Activated CD4-positive, alpha-beta T cell treated with anti-CD3 and anti-CD28 coated beads, Interleukin-2, amount 50 U/mL, for 16 hours (primary cell): ENCODE results near the gene SRL.

Source experiments
- DNase-seq: peaks from one replicate; pipeline ENCODE4 v3.0.0-alpha.2; 2020

Gene SRL

DNA sequence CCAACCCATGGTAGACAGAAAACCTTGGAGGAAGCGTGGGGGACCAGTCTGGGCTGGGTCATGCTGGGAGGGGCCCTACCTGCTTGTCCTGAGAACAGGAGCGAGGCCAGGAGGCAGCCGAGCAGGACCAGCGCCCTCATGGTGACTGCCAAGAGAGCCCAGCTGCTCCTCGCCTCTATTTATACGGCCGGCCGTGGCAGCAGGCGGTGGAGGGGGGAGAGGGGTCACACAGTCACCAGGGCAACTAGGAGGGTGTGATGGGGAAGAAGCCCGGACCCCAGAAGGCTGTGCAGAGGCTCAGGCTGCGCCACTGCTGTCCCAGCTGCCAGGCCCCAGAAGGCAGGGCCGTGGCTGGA is at the start of gene SRL:
Gene SRL, minus strand, starts transcription at position 153 of the 356 bp plus-strand sequence. Its CDS starts 13 bp downstream, at position 140.
- DNase-seq: no peak

DNA sequence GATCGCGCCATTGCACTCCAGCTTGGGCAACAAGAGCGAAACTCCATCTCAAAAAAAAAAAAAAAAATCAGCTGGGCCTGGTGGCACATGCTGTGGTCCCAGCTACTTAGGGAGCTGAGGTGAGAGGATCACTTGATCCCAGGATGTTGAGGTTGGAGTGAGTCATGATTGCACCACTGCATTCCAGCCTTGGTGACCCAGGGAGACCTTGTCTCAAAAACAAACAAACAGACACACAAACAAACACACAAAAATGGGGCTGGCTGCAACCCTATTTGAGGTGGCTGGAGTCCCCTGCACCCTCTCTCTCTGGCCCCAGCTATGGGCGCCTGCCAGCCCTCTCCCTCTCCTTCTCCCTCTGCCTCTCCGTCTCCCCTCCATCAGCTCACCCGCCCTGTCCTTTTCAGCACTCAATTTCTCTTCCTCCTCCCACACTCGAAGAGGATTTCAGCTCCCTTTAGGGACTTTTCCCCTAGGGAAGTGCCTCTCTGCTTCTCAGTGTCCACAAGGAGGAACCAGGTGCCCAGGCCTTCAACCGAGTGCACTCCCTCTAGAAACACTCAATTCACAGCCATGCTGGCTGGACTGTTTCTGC is 48.5 kb upstream of the SRL start:
- no peak for DNase-seq

DNA sequence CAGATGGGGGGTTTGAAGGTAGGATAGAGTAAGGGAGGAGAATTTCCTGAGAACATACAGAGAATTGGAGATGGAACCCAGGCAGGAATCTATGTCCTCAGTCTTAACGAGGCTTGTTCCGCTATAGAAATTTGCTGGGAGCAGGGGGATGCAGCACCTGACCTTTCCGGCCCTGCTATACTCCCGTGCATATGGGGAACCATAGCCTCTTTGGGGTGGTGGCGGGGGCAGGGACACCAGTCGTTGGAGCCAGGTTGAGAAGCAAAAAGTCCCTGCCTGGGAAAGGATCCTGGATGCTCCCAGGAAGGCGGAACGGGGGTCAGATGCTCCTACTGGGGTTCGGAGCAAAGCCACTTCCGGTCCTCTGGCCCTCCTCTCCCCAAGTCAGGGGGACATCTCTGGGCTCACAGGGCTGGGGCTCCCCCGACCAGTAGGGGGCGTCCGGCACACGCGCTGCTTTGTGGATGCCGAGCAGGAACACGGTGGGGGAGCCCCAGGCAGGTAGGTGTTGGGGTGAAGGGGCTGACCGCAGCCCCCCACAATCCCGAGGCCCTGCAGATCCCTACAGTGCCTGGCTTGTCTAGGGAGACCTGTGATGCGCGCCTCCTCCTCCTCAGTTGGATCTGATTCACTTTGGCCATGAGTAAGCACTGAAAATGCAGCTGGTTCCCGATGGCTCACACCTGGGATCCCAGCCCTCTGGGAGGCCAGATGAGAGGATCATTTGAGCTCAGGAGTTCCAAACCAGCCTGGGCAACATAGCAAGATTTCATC is 46.5 kb upstream of the SRL start:
- peak; percentile 80 for DNase-seq

DNA sequence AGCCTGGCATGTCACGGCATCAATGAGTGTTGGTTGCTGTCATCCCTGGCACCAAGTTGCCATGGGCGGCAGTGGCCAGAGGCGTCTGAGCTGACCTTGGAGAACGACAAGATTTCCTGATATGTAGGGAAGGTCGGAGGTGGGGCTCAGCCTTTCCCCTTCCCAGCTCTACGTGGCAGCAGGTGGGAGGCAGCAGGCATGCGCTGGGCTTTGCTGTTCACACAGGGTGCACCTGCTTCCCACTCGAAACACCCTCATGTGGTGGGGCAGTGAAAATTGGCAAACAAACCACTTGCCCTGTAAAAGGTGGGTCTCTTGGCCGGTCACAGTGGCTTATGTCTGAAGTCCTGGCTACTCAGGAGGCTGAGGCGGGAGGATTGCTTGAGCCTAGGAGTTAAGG is 43.3 kb upstream of the SRL start:
- no peak for DNase-seq

DNA sequence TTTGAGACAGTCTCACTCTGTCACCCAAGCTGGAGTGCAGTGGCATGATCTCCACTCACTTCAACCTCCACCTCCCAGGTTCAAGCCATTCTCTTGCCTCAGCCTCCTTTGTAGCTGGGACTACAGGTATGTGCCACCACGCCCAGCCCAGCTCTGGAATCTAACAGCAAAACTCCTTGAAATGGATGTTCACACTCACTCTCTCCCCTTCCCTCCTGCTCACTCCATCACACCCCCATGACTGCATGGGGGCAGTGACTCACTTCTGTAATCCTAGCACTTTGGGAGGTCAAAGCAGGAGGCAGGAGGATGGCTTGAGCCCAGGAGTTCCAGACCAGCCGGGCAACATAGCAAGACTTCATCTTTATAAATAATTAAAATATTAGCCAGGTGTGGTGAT is 42.1 kb upstream of the SRL start:
- DNase-seq: no peak

DNA sequence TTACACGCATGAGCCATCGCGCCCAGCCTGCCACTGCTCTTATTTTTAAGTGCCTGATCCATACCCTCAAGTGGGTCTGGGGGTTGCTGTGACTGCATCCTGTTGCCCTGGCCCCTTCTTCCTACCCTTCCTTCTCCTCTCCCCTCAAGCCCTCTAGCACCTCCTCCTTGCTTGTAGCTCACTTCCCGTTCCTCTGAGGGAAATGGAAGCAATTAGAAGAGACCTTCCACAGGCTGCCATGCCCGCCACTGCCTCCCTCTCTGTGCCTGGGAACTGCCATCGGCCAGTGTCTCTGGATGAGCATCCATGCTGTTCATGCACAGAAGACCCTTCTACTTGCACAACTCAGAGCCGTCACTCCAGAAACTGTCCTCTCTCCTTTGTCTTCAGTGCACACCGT is 41.6 kb upstream of the SRL start:
- DNase-seq: no peak

DNA sequence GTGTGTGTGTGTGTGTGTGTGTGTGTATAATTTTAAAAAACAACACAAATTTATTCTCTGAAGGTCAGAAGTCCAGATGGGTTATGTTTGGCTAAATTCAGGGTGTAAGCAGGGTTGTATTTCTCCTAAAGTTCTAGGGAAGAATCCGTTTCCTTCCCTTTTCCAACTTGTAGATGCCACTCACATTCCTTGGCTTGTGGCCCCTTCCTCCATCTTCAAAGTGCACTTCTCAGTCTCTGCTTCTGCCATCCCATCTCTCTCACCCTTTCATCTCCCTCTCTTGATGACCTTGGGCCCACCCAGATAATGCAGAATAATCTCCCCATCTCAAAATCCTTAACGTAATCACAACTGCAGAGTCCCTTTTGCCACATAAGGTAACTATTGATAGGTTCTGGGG is 38.7 kb upstream of the SRL start:
- DNase-seq: no peak

DNA sequence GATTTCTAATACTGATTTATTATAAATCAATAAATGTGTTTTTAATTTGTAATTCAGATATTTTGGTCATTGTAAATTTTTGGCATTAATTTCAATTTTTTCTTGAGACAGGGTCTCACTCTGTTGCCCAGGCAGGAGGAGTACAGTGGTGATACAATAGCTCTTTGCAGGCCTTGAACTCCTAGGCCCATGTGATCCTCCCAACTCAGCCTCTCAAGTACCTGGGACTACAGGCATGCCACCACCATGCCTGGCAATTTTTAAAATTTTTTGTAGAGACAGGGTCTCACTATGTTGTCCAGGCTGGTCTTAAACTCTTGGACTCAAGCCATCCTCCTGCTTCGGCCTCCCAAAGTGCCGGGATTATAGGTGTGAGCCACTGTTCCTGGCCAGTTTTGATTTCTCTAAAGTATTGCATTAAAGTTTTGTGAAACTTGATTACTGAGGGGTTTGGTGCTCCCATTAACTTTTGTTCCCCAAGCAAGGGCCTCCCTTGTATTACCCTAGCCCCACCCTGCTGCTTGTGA is 36.2 kb upstream of the SRL start:
- no peak for DNase-seq

DNA sequence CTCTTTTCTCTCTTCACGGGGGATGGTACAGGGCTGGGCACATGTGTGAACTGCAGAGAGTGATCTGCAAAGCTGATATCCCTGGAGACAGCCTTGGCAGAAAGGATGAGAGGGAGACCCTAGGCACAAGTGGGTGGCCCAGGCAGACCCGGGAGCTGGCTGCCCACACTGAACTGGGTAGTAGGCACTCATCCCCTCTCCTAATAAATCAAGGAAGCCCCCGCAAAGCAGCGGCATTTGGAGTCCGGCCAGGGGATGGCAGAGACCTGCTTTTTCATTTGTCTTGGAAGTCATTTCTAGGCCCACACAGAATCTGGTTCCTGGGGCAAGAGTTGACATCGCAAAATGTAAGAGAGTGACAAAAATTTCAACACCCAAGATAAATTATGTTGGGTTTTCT is 34.0 kb upstream of the SRL start:
- DNase-seq: no peak

DNA sequence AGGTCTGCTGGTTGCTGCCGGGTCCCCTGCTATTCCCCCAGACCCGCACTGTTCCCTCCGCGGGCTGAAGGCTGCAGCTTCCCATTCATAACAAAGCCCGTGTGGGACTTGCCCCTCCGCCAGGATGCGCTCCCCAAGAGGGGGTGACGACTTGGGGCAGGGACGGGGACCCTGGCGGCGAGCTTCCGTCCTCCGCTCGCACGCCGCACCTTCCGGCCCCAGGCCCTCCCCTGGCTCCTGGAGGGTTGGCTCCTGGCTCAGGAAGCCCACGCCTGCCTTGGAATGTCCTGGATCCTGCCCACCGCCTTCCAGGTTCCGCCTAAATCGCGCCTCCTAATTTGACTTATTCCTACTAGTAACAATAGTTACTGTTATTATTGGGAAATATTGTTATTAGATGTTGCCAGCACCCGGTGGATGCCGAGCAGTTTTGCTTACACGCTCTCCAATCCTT is 32.0 kb upstream of the SRL start:
- peak; percentile 61 for DNase-seq

DNA sequence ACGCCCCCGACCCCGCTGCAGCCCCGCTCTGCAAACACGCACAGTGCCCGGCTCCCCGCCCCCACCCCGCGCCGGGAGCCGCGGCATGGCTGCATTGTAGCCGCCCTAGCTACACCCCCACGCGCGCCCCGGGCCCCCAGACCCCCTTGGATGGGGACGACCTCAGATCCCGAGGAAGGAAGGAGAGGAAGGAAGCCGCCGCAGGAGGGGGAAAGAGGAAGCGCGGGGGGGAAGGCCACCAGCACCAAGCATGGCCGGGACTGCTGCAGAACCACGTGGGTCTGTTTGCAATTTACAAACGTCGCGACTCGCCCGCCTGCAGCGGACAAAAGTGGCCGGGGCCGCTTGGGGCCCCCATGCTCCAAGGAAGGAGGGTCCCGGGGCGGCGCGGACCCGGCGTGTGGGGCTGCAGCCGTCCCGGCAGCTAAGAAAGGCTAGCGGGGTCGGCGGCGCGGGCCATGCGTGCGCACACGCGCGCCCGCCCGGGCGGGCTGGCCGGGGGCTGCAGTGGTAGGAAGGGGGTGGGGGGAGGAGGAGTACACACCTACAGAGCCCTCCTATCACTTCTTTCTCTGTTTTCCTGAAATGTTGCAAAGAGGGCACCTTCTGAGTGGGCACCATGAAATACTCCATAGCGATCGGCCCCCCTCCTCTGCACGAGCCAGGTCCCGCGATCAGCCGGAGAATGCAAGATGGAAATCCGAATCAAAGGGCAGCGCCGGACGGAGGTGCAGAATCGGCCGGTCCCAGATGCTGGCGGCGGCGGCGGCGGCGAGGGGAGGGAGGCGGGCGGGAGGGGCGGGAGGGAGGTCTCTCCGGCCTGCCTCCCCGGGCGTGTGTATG is 30.5 kb upstream of the SRL start:
- DNase-seq: peak; percentile 50

DNA sequence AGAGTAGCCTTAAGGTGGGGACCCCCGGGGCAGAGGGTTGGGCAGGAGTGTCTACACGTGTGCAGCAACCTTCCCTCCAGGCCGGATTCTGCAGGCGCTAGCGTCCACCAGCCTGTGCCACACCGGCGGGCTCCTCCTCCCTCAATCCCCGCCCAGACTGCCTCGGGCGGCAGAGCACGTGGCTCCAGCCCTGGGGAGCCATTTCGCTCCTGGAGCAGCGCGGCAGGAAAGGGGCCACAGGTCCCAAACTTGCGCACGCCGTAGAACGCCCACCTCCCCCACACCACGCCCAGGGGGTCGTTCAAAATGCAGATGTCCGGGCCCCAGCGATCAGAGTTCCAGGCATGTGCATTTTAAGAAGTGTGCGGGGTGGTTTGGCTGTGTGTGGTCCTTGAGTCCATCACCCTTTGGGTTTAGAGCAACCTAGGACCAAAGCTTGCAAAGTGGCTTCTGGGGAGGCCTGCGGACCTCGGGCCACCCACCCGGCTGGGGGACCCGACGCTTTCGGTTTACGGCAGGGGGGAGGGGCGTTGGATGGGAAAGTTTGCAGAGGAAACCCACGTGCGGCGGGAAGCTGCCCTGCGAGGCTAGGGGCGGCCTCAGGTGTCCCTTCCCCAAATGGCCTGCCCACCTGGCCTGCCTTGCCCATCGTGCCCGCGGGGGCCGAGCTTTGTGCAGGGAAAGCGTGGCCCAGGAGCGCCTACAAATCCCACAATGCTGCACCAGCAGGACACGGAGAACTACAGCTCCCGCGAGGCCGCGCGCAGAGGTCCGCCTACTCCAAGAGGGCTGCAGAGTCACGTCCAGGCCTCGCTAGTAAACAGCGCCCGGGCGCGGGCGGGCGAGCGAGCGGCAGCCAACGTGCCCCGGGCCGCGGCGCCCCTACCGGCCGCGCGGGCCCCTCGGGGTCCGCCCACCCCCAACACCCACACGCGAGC is 29.6 kb upstream of the SRL start:
- DNase-seq: peak; percentile 94

DNA sequence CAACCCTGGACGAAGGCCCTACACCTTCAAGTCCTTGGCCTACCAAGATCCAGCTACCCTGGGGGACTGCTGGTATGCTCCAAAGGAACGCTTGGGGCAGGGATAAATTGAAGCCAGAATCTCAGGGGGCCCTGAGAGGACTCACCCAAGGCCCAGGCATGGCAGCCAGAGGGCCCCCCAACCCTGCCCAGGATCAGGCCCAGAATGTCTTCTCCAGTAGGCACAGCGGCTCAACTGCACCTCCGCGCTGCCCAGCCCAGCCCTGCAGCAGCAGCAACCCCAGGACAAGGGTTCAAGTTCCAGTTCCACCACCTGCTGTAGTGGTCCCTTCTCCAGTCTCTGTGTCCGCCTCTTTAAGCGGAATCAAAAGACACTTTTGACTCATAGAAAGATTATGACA is 28.7 kb upstream of the SRL start:
- peak; percentile 4 for DNase-seq

DNA sequence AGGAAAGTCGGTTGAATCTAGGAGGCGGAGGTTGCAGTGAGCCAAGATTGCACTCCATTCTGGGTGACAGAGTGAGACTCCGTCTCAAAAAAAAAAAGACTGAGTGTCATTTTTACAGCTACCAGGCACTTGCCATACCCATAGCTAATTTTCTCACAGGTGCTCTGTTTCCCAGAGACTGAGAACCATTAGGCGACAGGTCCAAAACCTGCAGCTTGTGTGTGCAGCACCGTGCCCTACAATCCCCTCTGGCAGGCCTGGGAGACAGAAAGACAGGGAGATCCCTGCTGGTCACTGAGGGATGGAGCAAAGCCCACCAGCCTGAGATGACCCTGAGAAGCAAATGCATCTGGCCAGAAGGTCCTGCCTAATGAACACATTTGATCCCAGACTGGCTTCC is 28.2 kb upstream of the SRL start:
- DNase-seq: no peak

DNA sequence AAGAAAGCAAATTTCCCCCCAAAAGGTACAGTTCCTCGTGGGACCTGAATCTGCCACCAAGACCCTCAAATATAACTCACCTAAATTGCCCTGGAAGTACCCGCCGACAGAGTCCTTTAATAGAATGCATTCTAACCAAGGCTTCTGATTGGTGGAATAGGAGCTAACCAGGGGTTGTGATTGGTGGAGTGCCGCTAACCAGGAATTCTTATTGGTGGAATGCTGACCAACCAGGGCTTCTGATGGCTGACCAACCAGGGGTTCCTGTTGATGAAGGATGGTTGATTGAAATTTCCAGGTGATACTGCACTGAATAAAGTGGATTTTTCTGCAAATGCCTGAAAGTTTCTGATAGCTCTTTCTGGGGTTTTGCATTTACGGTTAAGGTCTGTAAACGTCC is 24.5 kb upstream of the SRL start:
- peak; percentile 14 for DNase-seq

DNA sequence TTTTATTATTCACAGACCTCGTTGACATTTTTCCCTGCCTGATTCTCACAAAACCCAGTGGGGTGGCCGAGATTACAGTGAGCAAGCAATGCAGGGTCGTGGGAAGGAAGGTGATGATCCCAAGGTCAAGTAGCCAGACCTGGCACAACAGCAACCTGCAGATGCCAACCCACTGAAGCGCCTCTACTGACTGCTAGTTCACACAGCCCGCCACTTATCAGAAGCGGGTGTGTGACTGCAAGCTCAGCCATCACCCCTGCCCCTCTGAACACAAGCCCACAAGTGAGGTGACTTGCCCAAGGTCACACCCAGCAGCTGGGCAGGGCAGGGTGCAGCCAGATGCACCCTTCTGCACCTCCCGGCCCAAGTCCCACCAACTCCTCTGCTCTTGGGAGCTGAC is 23.8 kb upstream of the SRL start:
- DNase-seq: no peak

DNA sequence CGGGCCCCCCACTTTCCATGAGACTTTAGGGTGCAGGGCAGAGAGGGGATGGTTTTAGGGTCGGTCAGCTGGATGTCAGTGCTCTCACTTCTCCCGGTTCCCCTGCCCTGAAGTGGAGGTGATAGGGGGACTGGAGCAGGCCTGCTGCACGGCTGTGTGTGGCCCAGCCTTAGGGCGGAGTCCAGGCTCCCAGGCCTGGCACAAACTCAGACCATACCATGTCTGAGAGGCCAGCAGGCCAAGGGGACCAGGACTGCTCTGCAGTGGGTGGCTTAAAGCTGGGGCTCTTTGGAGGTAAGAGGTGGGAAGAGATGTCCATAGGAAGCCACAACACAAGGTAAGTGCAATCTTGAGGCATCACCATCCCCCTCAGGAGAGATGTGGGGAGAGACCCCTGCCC is 22.7 kb upstream of the SRL start:
- no peak for DNase-seq

DNA sequence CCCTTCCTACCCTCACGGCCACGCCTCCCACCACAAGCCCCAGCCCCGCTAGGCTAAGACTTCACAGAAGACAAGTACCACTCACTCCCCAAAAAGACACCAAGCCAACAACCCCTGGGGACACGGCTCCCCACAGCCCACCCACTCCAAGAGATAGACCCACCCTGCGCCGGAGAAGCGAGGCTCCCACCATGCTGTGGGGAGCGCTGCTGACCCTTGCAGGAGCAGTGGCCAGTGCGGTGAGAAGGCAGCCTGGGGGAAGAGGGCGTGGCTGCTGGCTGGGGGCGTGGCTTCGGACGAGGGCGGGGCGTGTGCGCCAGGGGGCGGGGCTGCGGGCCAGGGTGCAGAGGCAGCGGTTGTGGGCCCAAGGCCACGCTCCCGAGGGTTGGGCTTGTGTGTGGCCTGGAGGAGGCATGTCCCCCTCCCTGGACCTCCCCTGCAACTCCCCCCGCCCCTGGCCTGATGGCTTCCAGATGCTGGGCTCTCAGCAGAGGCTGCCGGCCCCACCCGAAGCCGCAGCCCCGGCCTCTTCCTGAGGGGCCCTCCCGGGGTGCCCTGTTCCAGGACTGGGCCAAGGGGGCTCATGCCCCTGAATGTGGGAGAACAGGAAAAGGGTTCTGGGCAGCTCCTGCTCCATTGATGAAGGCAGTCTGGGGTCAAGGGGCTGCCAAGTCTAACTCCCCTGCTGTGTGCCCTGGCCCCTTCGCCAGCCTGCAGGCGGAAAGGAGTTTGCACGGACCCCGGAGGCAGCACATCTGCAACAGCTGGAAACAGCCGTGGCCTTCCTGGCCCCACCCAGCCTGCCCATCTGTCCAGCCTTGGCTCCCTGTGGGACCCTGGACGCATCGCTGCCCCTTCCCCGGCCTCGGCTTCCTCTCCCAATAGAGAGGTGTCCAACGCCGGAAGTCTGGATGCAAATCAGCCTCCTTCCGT is 21.9 kb upstream of the SRL start:
- peak; percentile 6 for DNase-seq

DNA sequence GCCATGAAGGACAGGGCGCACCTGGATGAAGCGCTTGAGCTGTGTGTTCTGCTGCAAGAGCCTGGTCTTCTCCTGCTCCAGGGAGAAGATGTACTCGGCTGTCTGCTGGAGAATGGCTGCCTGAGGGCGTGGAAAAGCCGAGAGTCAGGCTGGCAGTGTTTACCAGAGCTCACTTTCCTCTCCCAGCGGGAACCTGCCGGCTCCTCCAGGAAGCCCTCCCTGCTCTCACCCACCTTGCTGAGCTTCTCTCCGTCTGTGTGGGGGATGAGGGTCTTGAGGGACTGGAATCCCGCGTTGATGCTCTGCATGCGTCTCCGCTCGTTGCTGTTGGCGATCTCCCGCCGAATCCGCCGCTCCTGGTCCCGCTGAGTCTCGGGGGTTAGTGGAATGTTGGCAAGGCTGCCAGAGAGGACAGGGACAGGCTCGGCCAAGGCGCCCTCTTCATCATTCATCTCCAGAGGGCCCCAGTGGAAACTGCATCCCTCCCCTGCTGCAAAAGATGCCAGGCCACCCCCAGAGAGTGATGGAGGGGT is 20.5 kb upstream of the SRL start:
- DNase-seq: no peak

DNA sequence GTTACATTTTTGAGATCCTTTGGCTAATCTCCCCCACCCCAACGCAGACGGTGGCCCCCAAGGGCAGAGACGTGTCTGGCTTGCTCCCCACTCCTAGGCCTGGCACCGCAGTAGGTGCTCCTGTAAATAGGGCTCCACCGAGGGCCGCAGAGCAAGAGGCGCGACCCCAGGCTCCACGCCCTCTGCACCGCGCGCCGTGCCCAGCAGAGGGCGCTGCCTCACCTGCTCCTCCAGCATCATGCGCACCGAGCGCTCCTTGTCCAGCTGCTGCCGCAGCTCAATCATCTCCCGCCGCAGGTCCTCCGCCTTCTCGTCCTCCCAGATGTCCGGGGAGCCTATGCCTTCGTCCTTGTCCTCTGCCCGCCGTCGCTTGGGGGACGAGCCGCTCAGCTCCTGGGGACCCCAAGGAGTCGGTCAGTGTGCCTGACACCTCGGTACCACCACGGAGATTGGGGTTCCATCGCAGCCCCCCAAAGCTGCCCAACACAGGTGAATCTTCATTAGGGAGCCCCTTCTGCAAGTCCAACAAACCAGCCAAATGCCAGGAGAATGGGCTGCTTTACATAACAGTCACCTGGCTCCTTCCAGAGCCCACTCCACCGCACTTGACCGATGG is 19.8 kb upstream of the SRL start:
- peak; percentile 35 for DNase-seq

DNA sequence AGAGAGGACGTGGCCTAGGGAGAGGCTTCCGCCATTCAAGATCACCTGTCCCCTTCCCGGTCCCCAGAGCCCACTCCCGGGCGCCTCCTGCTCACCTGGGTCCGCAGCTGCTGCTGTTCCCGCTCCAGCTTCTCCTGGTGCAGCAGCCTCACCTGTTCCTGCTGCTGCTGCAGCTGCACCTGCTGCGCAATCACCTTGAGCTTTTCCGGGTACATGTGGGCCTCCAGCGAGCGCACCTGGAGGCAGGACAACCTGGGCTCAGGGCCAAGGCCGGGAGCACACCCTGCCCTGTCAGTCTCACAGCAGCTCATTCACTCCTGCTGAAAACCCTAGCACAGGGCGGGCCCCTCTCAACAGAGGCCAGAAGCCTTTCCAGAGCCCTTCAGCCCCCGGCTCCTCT is 18.5 kb upstream of the SRL start:
- no peak for DNase-seq
